Mucosa of descending colon (tissue), 3 donors: ENCODE results near the gene BRD9. TPM values are rescaled to one million over a fixed set of nuclear protein-coding genes. Genes with fewer than 3 reads are reported as not detected.

ENCODE experiments used
- ATAC-seq: fragments of 200-7000 bp; cut with Tn5 transposase; one replicate; pipeline ENCODE4 v1.9.1; 2020; ENCODE audit warnings: mild to moderate bottlenecking, moderate library complexity
- DNase-seq, 3 donors: peaks; one replicate each; pipeline ENCODE4 v3.0.0-alpha.2; 2020
- H3K36me3 ChIP-seq: fragments of 200-600 bp; one replicate; pipeline ENCODE4 v1.8.0; 2021; ENCODE audit warnings: low read depth, mild to moderate bottlenecking
- H3K4me1 ChIP-seq: fragments of 200-600 bp; one replicate; pipeline ENCODE4 v1.8.0; 2021; ENCODE audit warnings: low read depth, mild to moderate bottlenecking
- H3K4me3 ChIP-seq: fragments of 200-600 bp; one replicate; pipeline ENCODE4 v1.8.0; 2021; ENCODE audit warnings: mild to moderate bottlenecking
- H3K9me3 ChIP-seq: fragments of 200-600 bp; one replicate; pipeline ENCODE4 v1.8.0; 2021; ENCODE audit warnings: mild to moderate bottlenecking
- intact Hi-C, 2 donors: fragments of 100-400 bp; cut with DNase I in 1 of 2; cut with micrococcal nuclease in 1 of 2; formaldehyde crosslinking; loops; one replicate each; pipeline versions ENCODE4 v1.11.0 to v1.11.1; 2022; cut with DNase I, micrococcal nuclease
- total RNA-seq, 3 donors: library from RNA; stranded (reverse); fragmentation: NEBNext Ultra II Directional in 2 of 3; extraction: Animal tissue kit (Norgen Biotek cat#: 25700) in 2 of 3; gene quantifications; one replicate each; pipeline versions ENCODE4 v1.2.1 to v1.2.4, GENCODE V29; 2021 to 2023
- TF ChIP-seq, protein P1 (sequence below): fragments of 200-600 bp; IDR thresholded peaks from one replicate; pipeline ENCODE4 v1.8.0; 2022; ENCODE audit warnings: antibody characterized with exemption, mild to moderate bottlenecking
- donor health status: DM: no; HTN: no; CAD: no; lungs with moderate emphysema.
- donor health status: DM: no; HTN: no; CAD: no.
- donor health status: DM: no; HTN: yes; CAD: no.

Gene BRD9
- total RNA-seq, 3 donors from 2014 or later = 30.8 to 46.5 (median 36.7) TPM

DNA sequence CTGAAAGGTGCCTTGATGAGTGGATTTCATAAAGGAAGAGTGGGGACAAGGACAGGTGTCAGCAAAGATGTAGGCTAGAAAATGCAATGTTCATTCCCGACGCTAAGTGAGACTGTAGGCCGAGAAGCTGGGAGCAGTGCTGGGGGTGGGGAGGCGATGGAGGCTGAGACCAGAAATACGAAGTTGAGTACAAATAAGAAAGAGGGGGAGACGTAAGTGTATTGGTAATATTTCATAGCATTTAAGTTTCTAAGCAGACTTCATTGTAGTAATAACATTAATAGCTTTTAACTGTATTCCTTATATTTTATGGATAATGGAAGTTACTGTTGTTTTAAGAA lies 11.1 kb upstream of the BRD9 start:
- intact Hi-C loops = loop anchor here in 1 of 2 donors (5.0 kb wide), 1 partner anchor 231 kb away; no protein-coding TSS in a partner anchor
- Histone ChIP-seq H3K4me3 (no peak overlapping the region), H3K9me3 (no peaks in the 10 kb centered on the region), H3K4me1 (no peaks in the 10 kb centered on the region), H3K36me3 (no peaks in the 10 kb centered on the region)
- TF ChIP-seq, protein P1, sequence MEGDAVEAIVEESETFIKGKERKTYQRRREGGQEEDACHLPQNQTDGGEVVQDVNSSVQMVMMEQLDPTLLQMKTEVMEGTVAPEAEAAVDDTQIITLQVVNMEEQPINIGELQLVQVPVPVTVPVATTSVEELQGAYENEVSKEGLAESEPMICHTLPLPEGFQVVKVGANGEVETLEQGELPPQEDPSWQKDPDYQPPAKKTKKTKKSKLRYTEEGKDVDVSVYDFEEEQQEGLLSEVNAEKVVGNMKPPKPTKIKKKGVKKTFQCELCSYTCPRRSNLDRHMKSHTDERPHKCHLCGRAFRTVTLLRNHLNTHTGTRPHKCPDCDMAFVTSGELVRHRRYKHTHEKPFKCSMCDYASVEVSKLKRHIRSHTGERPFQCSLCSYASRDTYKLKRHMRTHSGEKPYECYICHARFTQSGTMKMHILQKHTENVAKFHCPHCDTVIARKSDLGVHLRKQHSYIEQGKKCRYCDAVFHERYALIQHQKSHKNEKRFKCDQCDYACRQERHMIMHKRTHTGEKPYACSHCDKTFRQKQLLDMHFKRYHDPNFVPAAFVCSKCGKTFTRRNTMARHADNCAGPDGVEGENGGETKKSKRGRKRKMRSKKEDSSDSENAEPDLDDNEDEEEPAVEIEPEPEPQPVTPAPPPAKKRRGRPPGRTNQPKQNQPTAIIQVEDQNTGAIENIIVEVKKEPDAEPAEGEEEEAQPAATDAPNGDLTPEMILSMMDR = no peak
- ATAC-seq = no peak
- no peak for DNase-seq

- Histone ChIP-seq H3K4me1 (no peaks in the 10 kb centered on the region), H3K4me3 (no peak overlapping the region), H3K36me3 (no peaks in the 10 kb centered on the region), H3K9me3 (no peaks in the 10 kb centered on the region)
- TF ChIP-seq, protein P1 = no peak
- DNase-seq = no peak
- intact Hi-C loops = loop anchor here in 1 of 2 donors (5.0 kb wide), 1 partner anchor 230 kb away; no protein-coding TSS in a partner anchor
- no peak for ATAC-seq
These were observed 9.7 kb upstream of the BRD9 start for GRCh38 chr5:902129-902916.

DNA sequence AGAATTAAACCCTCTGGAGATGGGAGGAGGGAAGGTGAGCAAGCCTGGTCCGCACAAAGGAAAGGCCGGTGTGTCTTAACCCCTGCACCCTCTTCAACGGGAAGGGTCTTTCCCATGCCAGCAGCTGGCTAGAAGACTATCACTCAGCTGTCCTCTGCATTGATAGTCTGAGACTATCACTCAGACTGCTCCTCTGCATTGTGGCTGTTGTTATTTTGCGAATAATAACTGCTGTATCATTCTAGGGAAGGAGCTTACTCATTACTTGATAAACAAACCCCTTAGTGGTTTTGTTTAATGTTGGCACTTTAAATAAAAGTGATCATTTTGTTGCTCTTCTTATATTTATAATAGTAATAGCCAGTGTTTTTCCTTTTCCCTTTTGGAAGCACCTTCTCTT lies 8.2 kb upstream of the BRD9 start:
- no peaks in the 10 kb centered on the region for H3K4me1 ChIP-seq
- no peaks in the 10 kb centered on the region for H3K9me3 ChIP-seq
- no peak overlapping the region for H3K4me3 ChIP-seq
- TF ChIP-seq, protein P1 = no peak
- ATAC-seq = no peak
- H3K36me3 ChIP-seq = no peaks in the 10 kb centered on the region
- no peak for DNase-seq
- intact Hi-C loops = loop anchor here in 1 of 2 donors (5.0 kb wide), 1 partner anchor 228 kb away; no protein-coding TSS in a partner anchor

DNA sequence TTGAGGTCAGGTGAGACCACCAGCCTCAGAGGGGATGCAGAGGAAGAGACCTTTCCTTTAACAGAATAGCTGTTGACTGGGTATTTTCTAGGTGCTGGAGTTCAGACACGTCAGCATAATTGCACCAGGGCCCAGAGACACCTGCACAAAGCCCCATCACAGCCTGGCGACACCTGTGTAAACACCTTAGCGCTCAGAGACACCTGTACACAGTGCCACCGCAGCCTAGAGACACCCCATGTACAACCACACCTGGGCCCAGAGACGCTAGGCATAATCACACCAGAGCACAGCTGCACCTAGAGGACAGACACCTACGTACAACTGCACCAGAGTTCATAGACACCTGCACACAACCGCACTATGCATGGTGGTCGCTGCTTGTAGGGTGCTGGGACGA lies 1.1 kb upstream of the BRD9 start:
- ATAC-seq = peak; percentile 10
- intact Hi-C loops = no loop called here
- H3K4me1 ChIP-seq = peaks cover 16% of the 10 kb centered on the region
- no peak for DNase-seq
- TF ChIP-seq, protein P1 = no peak
- no peaks in the 10 kb centered on the region for H3K36me3 ChIP-seq
- H3K4me3 ChIP-seq = no peak overlapping the region
- H3K9me3 ChIP-seq = no peaks in the 10 kb centered on the region

GRCh38 chr5:893137-893506 lies 521 bp upstream of the BRD9 start:
- Histone ChIP-seq H3K36me3 (no peaks in the 10 kb centered on the region), H3K9me3 (no peaks in the 10 kb centered on the region), H3K4me1 (peaks cover 16% of the 10 kb centered on the region), H3K4me3 (peak overlapping the region; percentile 63)
- DNase-seq = no peak
- intact Hi-C loops = no loop called here
- peak; percentile 1 for ATAC-seq
- TF ChIP-seq, protein P1 = no peak
